Smooth muscle cell of the pulmonary artery (primary cell): Measurements from ENCODE around the gene PM20D2. TPM values are rescaled to one million over a fixed set of nuclear protein-coding genes. Genes with fewer than 3 reads are reported as not detected.

Source experiments
- total RNA-seq: library from RNA; depleted of rRNA; stranded (reverse); fragments of >200 nt; gene quantifications from 2 replicates; pipeline ENCODE4 v1.2.3, GENCODE V29; 2014

The PM20D2 gene
- total RNA-seq = 2.1 and 5.0 TPM in 2 replicates

GRCh38 chr6:89145956-89146717 is at the start of gene PM20D2:
Gene PM20D2, plus strand, starts transcription at chr6:89146055. Its CDS starts 90 bp downstream, at chr6:89146145.

GRCh38 chr6:89117211-89118108 is 28.4 kb upstream of the PM20D2 start, which contains the start of gene SRSF12:
Gene SRSF12, minus strand, starts transcription at chr6:89118071. Its CDS starts 184 bp downstream, at chr6:89117887.

Other genes starting within 250 kb of the PM20D2 start
- 16.4 and 17.9 TPM in 2 replicates for gene RNGTT, start 182.4 kb upstream of the PM20D2 start, total RNA-seq
- 41.9 and 78.1 TPM in 2 replicates for gene PNRC1, start 65.3 kb upstream of the PM20D2 start, total RNA-seq
- 0.03 and 0.33 TPM in 2 replicates for gene SRSF12, start 28.0 kb upstream of the PM20D2 start, total RNA-seq
- not detected in 2 replicates for gene GABRR1, start 71.3 kb downstream of the PM20D2 start, total RNA-seq
- gene GABRR2, start 169.2 kb downstream of the PM20D2 start, total RNA-seq = 0.33 TPM in 2 replicates
- gene UBE2J1, start 206.7 kb downstream of the PM20D2 start, total RNA-seq = 26.3 and 33.6 TPM in 2 replicates